CD4-positive, alpha-beta T cell treated with Interleukin-17A for 4 hours (primary cell): ENCODE data around the gene NMB.

ENCODE experiments used
- DNase-seq: peaks from one replicate; pipeline ENCODE4 v3.0.0-alpha.2; 2020; ENCODE audit warnings: mixed read lengths

NMB gene

DNA sequence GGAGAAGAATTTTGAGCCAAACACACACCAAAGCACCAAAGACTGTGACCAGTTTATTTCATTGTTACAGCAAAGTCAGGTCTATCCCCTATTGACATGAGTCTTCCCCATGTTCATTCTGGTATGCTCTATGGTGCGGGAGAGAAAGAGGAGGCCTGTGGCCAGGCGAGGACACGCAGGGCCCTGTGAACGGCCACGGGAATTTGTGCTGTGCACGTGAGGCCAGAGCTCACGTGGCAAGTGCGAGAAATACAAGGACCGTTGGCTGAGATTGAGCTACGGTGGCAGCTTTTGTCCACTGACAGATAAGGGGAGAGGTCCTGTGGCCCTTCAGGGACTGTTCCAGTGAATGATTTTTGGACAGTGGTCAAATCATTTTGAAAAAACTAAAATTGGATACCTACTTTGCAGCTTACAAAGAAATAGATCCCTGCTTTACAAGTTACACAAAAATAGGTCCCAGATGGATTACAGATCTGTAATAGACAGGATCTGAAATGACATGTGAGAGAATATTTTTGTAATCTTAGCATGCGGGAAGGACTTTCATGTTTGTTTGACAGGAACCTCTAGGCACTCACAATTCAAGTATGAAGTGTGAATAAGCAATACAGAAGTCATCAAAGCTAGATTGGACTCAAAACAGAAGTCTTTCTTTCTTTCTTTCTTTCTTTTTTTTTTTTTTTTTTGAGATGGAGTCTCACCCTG, 48.0 kb downstream of the NMB start:
- no peak for DNase-seq

DNA sequence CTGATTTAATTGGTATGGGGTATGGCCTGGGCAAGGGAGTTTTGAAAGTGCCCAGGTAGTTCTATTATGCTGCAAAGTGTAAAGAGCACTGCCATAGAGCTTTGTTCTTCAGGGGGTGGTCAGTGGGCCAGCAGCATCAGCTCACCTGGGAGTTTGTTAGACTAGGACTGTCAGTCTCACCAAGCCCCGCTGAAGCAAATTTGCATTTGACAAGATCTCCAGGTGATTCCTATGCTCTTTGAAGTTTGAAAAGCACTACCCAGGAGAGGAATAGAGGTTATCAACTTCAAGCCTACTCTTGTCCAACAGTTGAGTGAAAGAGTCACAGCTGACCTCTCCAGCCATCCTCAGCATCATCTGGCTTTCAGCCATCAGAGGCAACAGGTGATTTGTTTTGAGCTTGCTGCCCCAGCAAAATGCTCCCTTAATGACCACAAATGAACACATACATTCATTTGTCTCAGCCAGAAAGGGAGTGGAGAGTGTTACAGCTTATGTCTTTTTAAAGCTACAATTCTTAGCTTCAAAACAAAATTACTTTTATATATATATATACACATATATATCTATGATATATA, 49.2 kb downstream of the NMB start:
- no peak for DNase-seq

DNA sequence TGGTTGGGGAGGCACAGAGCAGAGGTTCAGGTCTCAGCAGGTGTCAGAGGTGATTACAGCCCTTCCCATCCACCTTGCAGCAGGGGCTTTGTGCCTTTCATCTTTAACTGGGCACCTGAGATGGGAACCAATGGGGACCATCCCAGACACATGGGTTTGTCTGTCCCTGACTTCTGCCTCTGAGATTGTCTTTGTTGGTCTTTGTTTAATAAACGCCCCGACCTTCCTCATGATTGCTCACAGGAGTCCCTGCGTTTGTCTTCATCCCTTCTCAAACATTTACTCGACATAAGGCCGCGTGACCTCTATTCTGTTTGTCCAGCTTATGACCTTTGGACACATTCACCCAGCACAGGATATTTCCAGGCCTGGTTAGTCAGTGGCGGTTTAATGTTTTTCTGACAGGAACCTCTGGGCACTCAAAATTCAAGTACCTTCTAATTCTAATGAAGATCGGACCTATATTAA, 51.3 kb downstream of the NMB start:
- no peak for DNase-seq

DNA sequence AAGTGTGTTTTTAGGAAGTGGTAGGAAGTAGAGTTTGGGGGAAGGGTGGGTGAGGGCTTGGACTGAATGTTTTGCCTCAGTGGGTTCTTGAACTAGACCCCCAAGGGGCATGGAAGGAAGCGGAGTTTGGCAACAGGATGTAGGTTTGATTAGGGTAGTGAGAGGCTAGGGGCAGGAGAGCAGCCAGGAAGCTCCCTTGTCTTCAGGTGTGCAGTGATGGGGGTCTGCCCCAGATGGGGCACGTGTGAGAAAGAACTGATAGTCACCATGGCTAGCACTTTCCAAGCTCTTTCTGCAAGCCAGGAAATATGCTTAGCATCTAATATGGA, 52.5 kb downstream of the NMB start:
- DNase-seq = no peak
